H1 (cell line): ENCODE measurements around the gene SERAC1. TPM values are rescaled to one million over a fixed set of nuclear protein-coding genes. Genes with fewer than 3 reads are reported as not detected.

Experiments used
- polyA plus RNA-seq, 7 experiments: library from polyadenylated mRNA; depleted of rRNA in 3 of 7; stranded (reverse) in 5 of 7; unstranded in 2 of 7; fragments of >200 nt in 5 of 7; fragments of 200-250 nt in 2 of 7; gene quantifications; 1 replicate in 5 of 7; 2 replicates in 1 of 7; 4 replicates in 1 of 7; pipeline versions ENCODE4 v1.2.1 to v1.2.3, GENCODE V29; 2011 to 2013; ENCODE audit warnings: missing spikeins in 2 of 7, mixed read lengths in 2 of 7
- total RNA-seq: library from RNA; stranded (reverse); fragmentation: NEBNext Ultra II Directional; extraction: Animal tissue kit (Norgen Biotek cat#: 25700); gene quantifications from 2 replicates; pipeline ENCODE4 v1.2.1, GENCODE V29; 2021
- TF ChIP-seq, protein P1 (sequence below): fragments of 300-600 bp; sonication (generic); IDR thresholded peaks from 2 replicates; pipeline ENCODE4 v1.7.1; 2012; ENCODE audit warnings: low read length, moderate library complexity, mild to moderate bottlenecking, inconsistent platforms; ENCODE audit not compliant: insufficient replicate concordance

SERAC1 gene
- total and polyA plus RNA-seq, 2 of the 8 experiments (the other 6 are each of a cell fraction or from before 2014, with no cell fraction given), result 7.3 to 9.0 TPM

DNA sequence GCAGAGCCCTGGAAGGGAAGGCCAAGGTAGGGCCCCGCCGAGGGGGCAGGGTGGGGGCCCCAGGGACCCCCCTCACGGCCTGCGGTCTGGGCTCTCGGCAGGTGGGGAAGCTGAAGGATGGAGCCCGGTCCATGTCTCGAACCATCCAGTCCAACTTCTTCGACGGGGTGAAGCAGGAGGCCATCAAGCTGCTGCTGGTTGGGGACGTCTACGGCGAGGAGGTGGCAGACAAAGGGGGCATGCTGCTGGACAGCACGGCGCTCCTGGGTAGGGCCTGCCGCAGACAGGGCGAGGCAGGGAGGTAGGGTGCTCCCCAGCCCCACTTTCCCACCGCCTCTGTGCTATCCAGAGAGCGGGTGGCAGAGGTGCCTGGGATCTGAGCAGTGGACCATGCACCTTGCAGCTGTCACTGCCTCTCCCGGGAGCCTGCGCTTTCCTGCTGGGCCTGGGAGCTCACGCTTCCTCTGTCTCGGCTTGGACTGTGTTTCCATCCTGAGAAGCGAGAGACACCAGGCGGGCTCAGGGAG is 103.3 kb downstream of the SERAC1 start (continued):
- TF ChIP-seq, protein P1, sequence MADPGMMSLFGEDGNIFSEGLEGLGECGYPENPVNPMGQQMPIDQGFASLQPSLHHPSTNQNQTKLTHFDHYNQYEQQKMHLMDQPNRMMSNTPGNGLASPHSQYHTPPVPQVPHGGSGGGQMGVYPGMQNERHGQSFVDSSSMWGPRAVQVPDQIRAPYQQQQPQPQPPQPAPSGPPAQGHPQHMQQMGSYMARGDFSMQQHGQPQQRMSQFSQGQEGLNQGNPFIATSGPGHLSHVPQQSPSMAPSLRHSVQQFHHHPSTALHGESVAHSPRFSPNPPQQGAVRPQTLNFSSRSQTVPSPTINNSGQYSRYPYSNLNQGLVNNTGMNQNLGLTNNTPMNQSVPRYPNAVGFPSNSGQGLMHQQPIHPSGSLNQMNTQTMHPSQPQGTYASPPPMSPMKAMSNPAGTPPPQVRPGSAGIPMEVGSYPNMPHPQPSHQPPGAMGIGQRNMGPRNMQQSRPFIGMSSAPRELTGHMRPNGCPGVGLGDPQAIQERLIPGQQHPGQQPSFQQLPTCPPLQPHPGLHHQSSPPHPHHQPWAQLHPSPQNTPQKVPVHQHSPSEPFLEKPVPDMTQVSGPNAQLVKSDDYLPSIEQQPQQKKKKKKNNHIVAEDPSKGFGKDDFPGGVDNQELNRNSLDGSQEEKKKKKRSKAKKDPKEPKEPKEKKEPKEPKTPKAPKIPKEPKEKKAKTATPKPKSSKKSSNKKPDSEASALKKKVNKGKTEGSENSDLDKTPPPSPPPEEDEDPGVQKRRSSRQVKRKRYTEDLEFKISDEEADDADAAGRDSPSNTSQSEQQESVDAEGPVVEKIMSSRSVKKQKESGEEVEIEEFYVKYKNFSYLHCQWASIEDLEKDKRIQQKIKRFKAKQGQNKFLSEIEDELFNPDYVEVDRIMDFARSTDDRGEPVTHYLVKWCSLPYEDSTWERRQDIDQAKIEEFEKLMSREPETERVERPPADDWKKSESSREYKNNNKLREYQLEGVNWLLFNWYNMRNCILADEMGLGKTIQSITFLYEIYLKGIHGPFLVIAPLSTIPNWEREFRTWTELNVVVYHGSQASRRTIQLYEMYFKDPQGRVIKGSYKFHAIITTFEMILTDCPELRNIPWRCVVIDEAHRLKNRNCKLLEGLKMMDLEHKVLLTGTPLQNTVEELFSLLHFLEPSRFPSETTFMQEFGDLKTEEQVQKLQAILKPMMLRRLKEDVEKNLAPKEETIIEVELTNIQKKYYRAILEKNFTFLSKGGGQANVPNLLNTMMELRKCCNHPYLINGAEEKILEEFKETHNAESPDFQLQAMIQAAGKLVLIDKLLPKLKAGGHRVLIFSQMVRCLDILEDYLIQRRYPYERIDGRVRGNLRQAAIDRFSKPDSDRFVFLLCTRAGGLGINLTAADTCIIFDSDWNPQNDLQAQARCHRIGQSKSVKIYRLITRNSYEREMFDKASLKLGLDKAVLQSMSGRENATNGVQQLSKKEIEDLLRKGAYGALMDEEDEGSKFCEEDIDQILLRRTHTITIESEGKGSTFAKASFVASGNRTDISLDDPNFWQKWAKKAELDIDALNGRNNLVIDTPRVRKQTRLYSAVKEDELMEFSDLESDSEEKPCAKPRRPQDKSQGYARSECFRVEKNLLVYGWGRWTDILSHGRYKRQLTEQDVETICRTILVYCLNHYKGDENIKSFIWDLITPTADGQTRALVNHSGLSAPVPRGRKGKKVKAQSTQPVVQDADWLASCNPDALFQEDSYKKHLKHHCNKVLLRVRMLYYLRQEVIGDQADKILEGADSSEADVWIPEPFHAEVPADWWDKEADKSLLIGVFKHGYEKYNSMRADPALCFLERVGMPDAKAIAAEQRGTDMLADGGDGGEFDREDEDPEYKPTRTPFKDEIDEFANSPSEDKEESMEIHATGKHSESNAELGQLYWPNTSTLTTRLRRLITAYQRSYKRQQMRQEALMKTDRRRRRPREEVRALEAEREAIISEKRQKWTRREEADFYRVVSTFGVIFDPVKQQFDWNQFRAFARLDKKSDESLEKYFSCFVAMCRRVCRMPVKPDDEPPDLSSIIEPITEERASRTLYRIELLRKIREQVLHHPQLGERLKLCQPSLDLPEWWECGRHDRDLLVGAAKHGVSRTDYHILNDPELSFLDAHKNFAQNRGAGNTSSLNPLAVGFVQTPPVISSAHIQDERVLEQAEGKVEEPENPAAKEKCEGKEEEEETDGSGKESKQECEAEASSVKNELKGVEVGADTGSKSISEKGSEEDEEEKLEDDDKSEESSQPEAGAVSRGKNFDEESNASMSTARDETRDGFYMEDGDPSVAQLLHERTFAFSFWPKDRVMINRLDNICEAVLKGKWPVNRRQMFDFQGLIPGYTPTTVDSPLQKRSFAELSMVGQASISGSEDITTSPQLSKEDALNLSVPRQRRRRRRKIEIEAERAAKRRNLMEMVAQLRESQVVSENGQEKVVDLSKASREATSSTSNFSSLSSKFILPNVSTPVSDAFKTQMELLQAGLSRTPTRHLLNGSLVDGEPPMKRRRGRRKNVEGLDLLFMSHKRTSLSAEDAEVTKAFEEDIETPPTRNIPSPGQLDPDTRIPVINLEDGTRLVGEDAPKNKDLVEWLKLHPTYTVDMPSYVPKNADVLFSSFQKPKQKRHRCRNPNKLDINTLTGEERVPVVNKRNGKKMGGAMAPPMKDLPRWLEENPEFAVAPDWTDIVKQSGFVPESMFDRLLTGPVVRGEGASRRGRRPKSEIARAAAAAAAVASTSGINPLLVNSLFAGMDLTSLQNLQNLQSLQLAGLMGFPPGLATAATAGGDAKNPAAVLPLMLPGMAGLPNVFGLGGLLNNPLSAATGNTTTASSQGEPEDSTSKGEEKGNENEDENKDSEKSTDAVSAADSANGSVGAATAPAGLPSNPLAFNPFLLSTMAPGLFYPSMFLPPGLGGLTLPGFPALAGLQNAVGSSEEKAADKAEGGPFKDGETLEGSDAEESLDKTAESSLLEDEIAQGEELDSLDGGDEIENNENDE, result no peak
- TF ChIP-seq, all 59 proteins: peak for 0
